ENCODE results near the gene SETD5.

SETD5 gene

GRCh38 chr3:9409981-9410854 is 12.8 kb downstream of the SETD5 start:
- FAIRE-seq, result no peak

GRCh38 chr3:9411302-9411701 is 13.9 kb downstream of the SETD5 start:
- no peak for FAIRE-seq
- no peak for DNase-seq (ENCODE audit: low spot score)

More at GRCh38 chr3:9409981-9410854, 12.8 kb downstream of the SETD5 start:
- no peak for DNase-seq (ENCODE audit: low spot score)

- DNase-seq (ENCODE audit: low spot score) (no peak), FAIRE-seq (no peak)
These were observed 14.9 kb downstream of the SETD5 start for GRCh38 chr3:9412293-9412692.

- no peak for DNase-seq (ENCODE audit: low spot score)
- no peak for FAIRE-seq
These were observed 17.4 kb downstream of the SETD5 start for GRCh38 chr3:9414826-9415225.

GRCh38 chr3:9415485-9416138 is 18.2 kb downstream of the SETD5 start:
- DNase-seq (ENCODE audit: low spot score) (no peak), FAIRE-seq (no peak)

GRCh38 chr3:9416139-9416780 is 18.8 kb downstream of the SETD5 start:
- no peak for FAIRE-seq
- no peak for DNase-seq (ENCODE audit: low spot score)

GRCh38 chr3:9420850-9421549 is 23.6 kb downstream of the SETD5 start:
- FAIRE-seq, result no peak
- peak; percentile 5 for DNase-seq (ENCODE audit: low spot score)

- peak; percentile 79 for DNase-seq (ENCODE audit: low spot score)
- peak; percentile 84 for FAIRE-seq
These were observed 25.5 kb downstream of the SETD5 start for GRCh38 chr3:9422712-9423424.

GRCh38 chr3:9428411-9428810 is 31.0 kb downstream of the SETD5 start:
- no peak for FAIRE-seq

GRCh38 chr3:9430733-9431132 is 33.3 kb downstream of the SETD5 start:
- FAIRE-seq, result no peak
- DNase-seq (ENCODE audit: low spot score), result no peak

More at GRCh38 chr3:9428411-9428810, 31.0 kb downstream of the SETD5 start:
- DNase-seq (ENCODE audit: low spot score), result no peak

- FAIRE-seq, result no peak
- no peak for DNase-seq (ENCODE audit: low spot score)
These were observed 36.5 kb downstream of the SETD5 start for GRCh38 chr3:9433627-9434521.

GRCh38 chr3:9435316-9435715 is 37.9 kb downstream of the SETD5 start:
- DNase-seq (ENCODE audit: low spot score), result no peak
- no peak for FAIRE-seq

GRCh38 chr3:9439331-9439730 is 41.9 kb downstream of the SETD5 start:
- DNase-seq (ENCODE audit: low spot score), result no peak

GRCh38 chr3:9441501-9442221 is 44.2 kb downstream of the SETD5 start:
- DNase-seq (ENCODE audit: low spot score) (no peak), FAIRE-seq (no peak)

More at GRCh38 chr3:9439331-9439730, 41.9 kb downstream of the SETD5 start:
- FAIRE-seq, result no peak

GRCh38 chr3:9448071-9448470 is 50.7 kb downstream of the SETD5 start:
- no peak for FAIRE-seq
- no peak for DNase-seq (ENCODE audit: low spot score)

GRCh38 chr3:9448643-9449042 is 51.2 kb downstream of the SETD5 start:
- DNase-seq (ENCODE audit: low spot score), result no peak
- FAIRE-seq, result no peak

- FAIRE-seq (no peak), DNase-seq (ENCODE audit: low spot score) (no peak)
These were observed 52.7 kb downstream of the SETD5 start for GRCh38 chr3:9450126-9450525.

- DNase-seq (ENCODE audit: low spot score), result no peak
- no peak for FAIRE-seq
These were observed 53.6 kb downstream of the SETD5 start for GRCh38 chr3:9450991-9451390.

- DNase-seq (ENCODE audit: low spot score) (no peak), FAIRE-seq (no peak)
These were observed 55.0 kb downstream of the SETD5 start for GRCh38 chr3:9452417-9452816.
